H1 (cell line): ENCODE results near the gene PSMA5. TPM values are rescaled to one million over a fixed set of nuclear protein-coding genes. Genes with fewer than 3 reads are reported as not detected.

Experiments used
- CTCF ChIA-PET: fragments of 300-600 bp; sonication (Branson Sonifier 250); formaldehyde crosslinking; loops from one replicate; lab custom pipeline; 2021; ENCODE audit not compliant: partially characterized antibody; lab: Charles Lee
- POLR2A ChIA-PET: fragments of 300-600 bp; sonication (Branson Sonifier 250); formaldehyde crosslinking; loops from one replicate; lab custom pipeline; 2021; ENCODE audit warnings: inconsistent platforms; ENCODE audit not compliant: partially characterized antibody; lab: Charles Lee
- DNase-seq, 2 experiments: peaks; one replicate each; pipeline versions ENCODE4 v3.0.0 to v3.0.0-alpha.2; 2010 to 2022; ENCODE audit warnings: low spot score in 2 of 2, low read depth in 1 of 2, mixed read lengths in 1 of 2
- FAIRE-seq: peaks from 2 replicates; lab custom pipeline; 2011; peaks lifted over from hg19 to GRCh38; lab: Jason Lieb, UNC
- H2AFZ ChIP-seq: 2 replicates; pipeline ENCODE4 v1.8.1; 2012; ENCODE audit warnings: low read length, inconsistent platforms
- H2AK5ac ChIP-seq: 2 replicates; pipeline ENCODE4 v1.6.1; 2013; ENCODE audit warnings: low read depth, low read length
- H2BK120ac ChIP-seq: replicated peaks from 2 replicates; pipeline ENCODE3; 2013; ENCODE audit warnings: low read depth, low read length, inconsistent platforms
- H2BK12ac ChIP-seq: 2 replicates; pipeline ENCODE4 v1.6.1; 2013; ENCODE audit warnings: low read depth, low read length
- H2BK15ac ChIP-seq: 2 replicates; pipeline ENCODE4 v1.6.1; 2013; ENCODE audit warnings: low read length
- H2BK20ac ChIP-seq: 2 replicates; pipeline ENCODE4 v1.6.1; 2013; ENCODE audit warnings: low read length
- H2BK5ac ChIP-seq: 2 replicates; pipeline ENCODE4 v1.6.1; 2013; ENCODE audit warnings: low read depth, low read length
- H3K14ac ChIP-seq: 2 replicates; pipeline ENCODE4 v1.6.1; 2013; ENCODE audit warnings: inconsistent platforms; ENCODE audit not compliant: insufficient read length
- H3K18ac ChIP-seq: 2 replicates; pipeline ENCODE4 v1.6.1; 2013; ENCODE audit warnings: low read length; ENCODE audit errors: extremely low read depth
- H3K23ac ChIP-seq: 2 replicates; pipeline ENCODE4 v1.6.1; 2013; ENCODE audit warnings: inconsistent platforms; ENCODE audit not compliant: insufficient read length
- H3K23me2 ChIP-seq: 2 replicates; pipeline ENCODE4 v1.6.1; 2013; ENCODE audit warnings: low read depth, low read length
- H3K27ac ChIP-seq: 2 replicates; pipeline ENCODE4 v1.6.1; 2011; ENCODE audit warnings: low read depth, low read length, inconsistent platforms
- H3K27me3 ChIP-seq, 4 experiments: replicated peaks in 1 of 4; 1 replicate in 1 of 4; 2 replicates in 3 of 4; pipeline versions ENCODE4 v1.6.1 to v1.8.1; 2011 to 2013; ENCODE audit warnings: low read length in 3 of 4, mild to moderate bottlenecking in 3 of 4, inconsistent platforms in 2 of 4, mixed read lengths in 2 of 4, moderate library complexity in 1 of 4; ENCODE audit not compliant: control insufficient read depth in 3 of 4, insufficient read depth in 3 of 4; ENCODE audit errors: extremely low read depth in 1 of 4
- H3K36me3 ChIP-seq, 4 experiments: 2 replicates each; pipeline versions ENCODE4 v1.6.1 to v1.8.1; 2011 to 2013; ENCODE audit warnings: mild to moderate bottlenecking in 4 of 4, low read length in 3 of 4, moderate library complexity in 2 of 4, control low read depth in 1 of 4, inconsistent platforms in 1 of 4; ENCODE audit not compliant: insufficient read depth in 4 of 4, control insufficient read depth in 2 of 4
- H3K4ac ChIP-seq: replicated peaks from 2 replicates; pipeline ENCODE3; 2013; ENCODE audit warnings: low read length, low read depth, mixed read lengths, inconsistent platforms; ENCODE audit not compliant: insufficient read length
- H3K4me1 ChIP-seq, 4 experiments: replicated peaks in 1 of 4; 1 replicate in 1 of 4; 2 replicates in 3 of 4; pipeline versions ENCODE4 v1.6.1 to v1.8.1; 2011 to 2013; ENCODE audit warnings: low read length in 3 of 4, inconsistent platforms in 2 of 4, mixed read lengths in 1 of 4; ENCODE audit not compliant: insufficient read depth in 4 of 4, control insufficient read depth in 3 of 4
- H3K4me2 ChIP-seq, 2 experiments: 2 replicates each; pipeline versions ENCODE4 v1.6.1 to v1.8.1; 2011 to 2013; ENCODE audit warnings: low read depth in 2 of 2, low read length in 2 of 2, control low read depth in 1 of 2, inconsistent platforms in 1 of 2, mild to moderate bottlenecking in 1 of 2; ENCODE audit not compliant: insufficient read depth in 1 of 2
- H3K4me3 ChIP-seq, 4 experiments: fragments of 200-600, 300-600 bp in 1 of 4; sonication (generic), shearing (Covaris generic), sonication (Bioruptor Twin) in 1 of 4; 2 replicates each; pipeline versions ENCODE4 v1.5.1 to v1.8.1; 2011 to 2016; ENCODE audit warnings: low read length in 4 of 4, low read depth in 3 of 4, control low read depth in 2 of 4, inconsistent platforms in 2 of 4, mild to moderate bottlenecking in 2 of 4, mixed read lengths in 1 of 4, moderate library complexity in 1 of 4; ENCODE audit not compliant: insufficient read depth in 2 of 4; ENCODE audit errors: extremely low read depth in 1 of 4
- H3K56ac ChIP-seq: replicated peaks from 2 replicates; pipeline ENCODE3; 2013; ENCODE audit warnings: low read depth, mild to moderate bottlenecking, mixed read lengths, low read length, inconsistent platforms; ENCODE audit not compliant: insufficient read length
- H3K79me1 ChIP-seq: 2 replicates; pipeline ENCODE4 v1.6.1; 2013; ENCODE audit warnings: low read depth, low read length, control low read depth
- H3K79me2 ChIP-seq, 2 experiments: 2 replicates each; pipeline versions ENCODE4 v1.6.1 to v1.8.1; 2012 to 2013; ENCODE audit warnings: low read length in 2 of 2, mild to moderate bottlenecking in 2 of 2, inconsistent platforms in 1 of 2; ENCODE audit not compliant: insufficient read depth in 2 of 2, control insufficient read depth in 1 of 2
- H3K9ac ChIP-seq, 4 experiments: replicated peaks in 1 of 4; 1 replicate in 1 of 4; 2 replicates in 3 of 4; pipeline versions ENCODE4 v1.6.1 to v1.8.1; 2011 to 2013; ENCODE audit warnings: low read depth in 3 of 4, low read length in 3 of 4, control low read depth in 2 of 4, mild to moderate bottlenecking in 2 of 4, moderate library complexity in 2 of 4, inconsistent platforms in 1 of 4; ENCODE audit errors: extremely low read depth in 1 of 4
- H3K9me3 ChIP-seq, 2 experiments: 2 replicates each; pipeline versions ENCODE4 v1.6.1 to v1.8.1; 2012 to 2013; ENCODE audit warnings: mild to moderate bottlenecking in 2 of 2, moderate library complexity in 2 of 2, control low read depth in 1 of 2, inconsistent platforms in 1 of 2, low read depth in 1 of 2, low read length in 1 of 2, mixed read lengths in 1 of 2; ENCODE audit not compliant: insufficient read depth in 2 of 2
- H4K20me1 ChIP-seq, 2 experiments: replicated peaks in 1 of 2; 2 replicates each; pipeline versions ENCODE3 to v1.8.1; 2011 to 2013; ENCODE audit warnings: inconsistent platforms in 2 of 2, low read length in 2 of 2, mild to moderate bottlenecking in 1 of 2; ENCODE audit not compliant: insufficient read depth in 2 of 2, control insufficient read depth in 1 of 2
- H4K5ac ChIP-seq: 2 replicates; pipeline ENCODE4 v1.6.1; 2013; ENCODE audit warnings: low read length, low read depth, mixed read lengths, inconsistent platforms; ENCODE audit not compliant: insufficient read length
- H4K8ac ChIP-seq: 2 replicates; pipeline ENCODE4 v1.8.0; 2013; ENCODE audit warnings: mild to moderate bottlenecking, moderate library complexity, low read length, inconsistent platforms; ENCODE audit not compliant: insufficient read depth; ENCODE audit errors: extremely low read depth
- H4K91ac ChIP-seq: replicated peaks from 2 replicates; pipeline ENCODE3; 2013; ENCODE audit warnings: low read length, mixed read lengths, inconsistent platforms; ENCODE audit not compliant: insufficient read length
- KDM1A ChIP-seq: fragments of 200-600, 300-600 bp; sonication (generic); IDR thresholded peaks from 2 replicates; pipeline ENCODE4 v1.7.1; 2016; ENCODE audit warnings: mild to moderate bottlenecking, low read length, borderline replicate concordance
- MAFK ChIP-seq: IDR thresholded peaks from 2 replicates; pipeline ENCODE4 v1.6.1; 2012; ENCODE audit warnings: low read depth, mild to moderate bottlenecking, improper control_type of control experiment, low read length
- RFX5 ChIP-seq: IDR thresholded peaks from 2 replicates; pipeline ENCODE4 v1.6.1; 2011; ENCODE audit warnings: low read depth, low read length, improper control_type of control experiment, borderline replicate concordance
- WGBS, 2 experiments: shearing (Covaris generic) in 1 of 2; methylation state at CpG; one replicate each; pipeline versions ENCODE4 v1.1.6 to v1.1.7; 2013 to 2015; ENCODE audit warnings: low lambda C conversion rate in 2 of 2, mixed read lengths in 2 of 2, inconsistent platforms in 1 of 2, low coverage in 1 of 2, missing lambda C conversion rate in 1 of 2; ENCODE audit not compliant: insufficient replicate concordance in 2 of 2, insufficient coverage in 1 of 2, insufficient read length in 1 of 2; ENCODE audit errors: extremely low coverage in 1 of 2, missing lambda C conversion rate in 1 of 2; 5-methylcytosine and 5-hydroxymethylcytosine counted together
- polyA plus RNA-seq, 7 experiments: library from polyadenylated mRNA; depleted of rRNA in 3 of 7; stranded (reverse) in 5 of 7; unstranded in 2 of 7; fragments of >200 nt in 5 of 7; fragments of 200-250 nt in 2 of 7; gene quantifications; 1 replicate in 5 of 7; 2 replicates in 1 of 7; 4 replicates in 1 of 7; pipeline versions ENCODE4 v1.2.1 to v1.2.3, GENCODE V29; 2011 to 2013; ENCODE audit warnings: missing spikeins in 2 of 7, mixed read lengths in 2 of 7
- total RNA-seq: library from RNA; stranded (reverse); fragmentation: NEBNext Ultra II Directional; extraction: Animal tissue kit (Norgen Biotek cat#: 25700); gene quantifications from 2 replicates; pipeline ENCODE4 v1.2.1, GENCODE V29; 2021

Gene PSMA5
- total and polyA plus RNA-seq, 2 of the 8 experiments (the other 6 are each of a cell fraction or from before 2014, with no cell fraction given): 140 to 166 TPM

GRCh38 chr1:109404838-109405237, 21.4 kb downstream of the PSMA5 start:
- H3K9me3 ChIP-seq: no peaks in the 10 kb centered on the region
- H3K4me3 ChIP-seq: no peak overlapping the region
- H2BK12ac ChIP-seq: no peak overlapping the region
- no peaks in the 10 kb centered on the region for H3K23me2 ChIP-seq
- CTCF ChIA-PET: interaction anchor here (1.3 kb wide), 1 partner anchor 128 kb away, joined by 4 read pairs; no protein-coding TSS in a partner anchor
- no peak overlapping the region for H3K27ac ChIP-seq
- no peak overlapping the region for H3K4me2 ChIP-seq
- H2BK120ac ChIP-seq: no peak overlapping the region
- TF ChIP-seq MAFK (no peak), KDM1A (no peak), RFX5 (no peak)
- H2BK20ac ChIP-seq: no peak overlapping the region
- no peak overlapping the region for H2BK5ac ChIP-seq
- H2AK5ac ChIP-seq: no peak overlapping the region
- peaks cover 2 to 44% (median 32%) of the 10 kb centered on the region in 4 experiments for H3K36me3 ChIP-seq
- H4K91ac ChIP-seq: no peak overlapping the region
- H2BK15ac ChIP-seq: no peak overlapping the region
- POLR2A ChIA-PET: interaction anchor here (0.7 kb wide), 1 partner anchor 53 kb away, joined by 3 read pairs; no protein-coding TSS in a partner anchor
- H3K4me1 ChIP-seq: no peaks in the 10 kb centered on the region
- peaks cover 0 to 3% of the 10 kb centered on the region in 2 experiments for H4K20me1 ChIP-seq
- H3K18ac ChIP-seq: no peak overlapping the region
- H3K79me2 ChIP-seq: no peaks in the 10 kb centered on the region; a peak in 1 of 4 replicates
- no peak overlapping the region for H4K8ac ChIP-seq
- H4K5ac ChIP-seq: no peak overlapping the region
- 89% methylated on average over 4 of the region's 4 CpGs; no CpG with 5 or more reads in 1 of the 2 experiments for WGBS, 2 experiments
- no peak overlapping the region for H3K14ac ChIP-seq
- H3K27me3 ChIP-seq: no peaks in the 10 kb centered on the region
- H2AFZ ChIP-seq: no peak overlapping the region
- FAIRE-seq: no peak
- no peak overlapping the region for H3K23ac ChIP-seq
- no peak overlapping the region for H3K4ac ChIP-seq
- no peak overlapping the region for H3K9ac ChIP-seq
- H3K56ac ChIP-seq: no peak overlapping the region
- no peak for DNase-seq
- no peaks in the 10 kb centered on the region for H3K79me1 ChIP-seq
